Measurements from ENCODE around the gene PITRM1. TPM values are rescaled to one million over a fixed set of nuclear protein-coding genes. Genes with fewer than 3 reads are reported as not detected.

PITRM1 gene
- total and polyA plus RNA-seq, 2 donors (not counting 3 experiments of a cell fraction or from before 2014, with no cell fraction given), result 83.2 to 145 TPM

- no TSS peak for BruUV-seq (replicated peaks)
- H3K79me2 ChIP-seq (ENCODE audit: control insufficient read depth, insufficient read depth, low read length), result peaks cover 77% of the 10 kb centered on the region
- H3K4me3 ChIP-seq (replicated peaks in 1 of 3; ENCODE audit: insufficient read depth in 1 of 3, low read depth in 1 of 3, low read length in 3 of 3), result no peak overlapping the region
- no peaks in the 10 kb centered on the region for H3K9me3 ChIP-seq (replicated peaks; ENCODE audit: control insufficient read depth, insufficient read depth, low read length)
- DNase-seq (ENCODE audit: low read depth, low spot score) (no peak), FAIRE-seq (no peak)
- H3K27ac ChIP-seq (ENCODE audit: insufficient read depth, low read depth, low read length), result peak overlapping the region; percentile 100
- H3K9ac ChIP-seq (replicated peaks; ENCODE audit: extremely low read depth, insufficient read depth, low read length), result no peak overlapping the region
- intact Hi-C loops (cut with micrococcal nuclease) (loop anchor here (10.0 kb wide), 1 partner anchor 1678 kb away; no protein-coding TSS in a partner anchor), dilution Hi-C loops (cut with MboI; ENCODE audit: extremely low pct_ligation_motif_present, low sequenced_read_pairs) (no loop called here)
- ChIA-PET CTCF (interaction anchor here (1.0 to 1.6 kb wide), 2 partner anchors 26 to 37 kb away, joined by 3 read pairs; no protein-coding TSS in a partner anchor), POLR2A (no interaction called here)
- peaks cover 14 to 18% of the 10 kb centered on the region in 2 experiments for H3K36me3 ChIP-seq (ENCODE audit: control insufficient read depth in 2 of 2, extremely low read depth in 1 of 2, insufficient read depth in 2 of 2, low read length in 2 of 2)
- TF ChIP-seq JUN (IDR thresholded peaks at IDR 0.05; ENCODE audit: borderline replicate concordance, insufficient read depth, insufficient read length, low read depth), result no peak
- TF ChIP-seq FOS (IDR thresholded peaks at IDR 0.05; ENCODE audit: borderline replicate concordance, insufficient read depth, low read length), result no peak
- no peak for TF ChIP-seq GATA2 (IDR thresholded peaks at IDR 0.05; ENCODE audit: insufficient read depth, insufficient read length, low read depth, low read length)
- TF ChIP-seq MYC (IDR thresholded peaks at IDR 0.05; ENCODE audit: low read depth, low read length), result no peak
- no peak overlapping the region for H2AFZ ChIP-seq (ENCODE audit: low read depth, low read length)
- H3K9me1 ChIP-seq (replicated peaks; ENCODE audit: control insufficient read depth, extremely low read depth, insufficient read depth, low read length), result no peaks in the 10 kb centered on the region
- peaks cover 49% of the 10 kb centered on the region for H3K4me1 ChIP-seq (ENCODE audit: control insufficient read depth, extremely low read depth, insufficient read depth, low read length)
- H4K20me1 ChIP-seq (replicated peaks; ENCODE audit: control insufficient read depth, extremely low read depth, insufficient read depth, low read length), result no peaks in the 10 kb centered on the region
- H3K27me3 ChIP-seq (ENCODE audit: control insufficient read depth in 2 of 2, insufficient read depth in 2 of 2, low read length in 2 of 2), result no peaks in the 10 kb centered on the region
- H3K4me2 ChIP-seq (ENCODE audit: insufficient read depth, low read length), result no peak overlapping the region
Measured at GRCh38 chr10:3097160-3097559, 75.4 kb downstream of the PITRM1 start.

DNA sequence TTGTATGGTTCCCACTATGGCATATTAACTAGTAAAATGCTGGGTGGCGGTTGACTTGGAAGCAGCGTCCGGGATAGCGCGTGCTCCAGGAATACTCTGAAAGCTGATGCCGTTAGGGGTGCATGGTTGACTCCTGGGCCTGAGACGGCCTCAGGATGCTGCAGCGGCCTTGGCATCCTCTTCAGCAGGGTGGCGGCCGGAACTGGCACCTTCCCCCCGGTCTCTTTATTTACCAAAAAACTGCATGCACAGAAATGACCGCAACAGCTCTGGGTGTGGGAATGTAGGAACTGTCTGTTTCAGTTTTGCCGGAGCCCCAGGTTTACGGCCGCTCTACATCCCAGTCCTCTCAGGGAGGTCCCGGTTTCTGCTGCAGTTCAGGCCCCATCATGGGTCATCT is 76.4 kb downstream of the PITRM1 start:
- peaks cover 78% of the 10 kb centered on the region for H3K79me2 ChIP-seq (ENCODE audit: control insufficient read depth, insufficient read depth, low read length)
- peak overlapping the region; percentile 100 for H3K27ac ChIP-seq (ENCODE audit: insufficient read depth, low read depth, low read length)
- H4K20me1 ChIP-seq (replicated peaks; ENCODE audit: control insufficient read depth, extremely low read depth, insufficient read depth, low read length), result no peaks in the 10 kb centered on the region
- H3K27me3 ChIP-seq (ENCODE audit: control insufficient read depth in 2 of 2, insufficient read depth in 2 of 2, low read length in 2 of 2), result no peaks in the 10 kb centered on the region
- peak overlapping the region; percentile 88 for H3K4me2 ChIP-seq (ENCODE audit: insufficient read depth, low read length)
- TF ChIP-seq POLR2AphosphoS5 (IDR thresholded peaks at IDR 0.05; ENCODE audit: insufficient read depth, low read depth, low read length), result peak; percentile 46
- no peak for TF ChIP-seq MYC (IDR thresholded peaks at IDR 0.05; ENCODE audit: low read depth, low read length)
- POLR2A ChIA-PET, result interaction anchor here (1.3 kb wide), 1 partner anchor 15 kb away, joined by 4 read pairs; no protein-coding TSS in a partner anchor
- dilution Hi-C loops (cut with MboI; ENCODE audit: extremely low pct_ligation_motif_present, low sequenced_read_pairs), result no loop called here
- no peak overlapping the region for H2AFZ ChIP-seq (ENCODE audit: low read depth, low read length)
- BruUV-seq (replicated peaks), result no TSS peak
- peak overlapping the region; percentile 96 for H3K9ac ChIP-seq (replicated peaks; ENCODE audit: extremely low read depth, insufficient read depth, low read length)
- DNase-seq (ENCODE audit: low read depth, low spot score) (no peak), FAIRE-seq (no peak)
- no peaks in the 10 kb centered on the region for H3K9me1 ChIP-seq (replicated peaks; ENCODE audit: control insufficient read depth, extremely low read depth, insufficient read depth, low read length)
- H3K9me3 ChIP-seq (replicated peaks; ENCODE audit: control insufficient read depth, insufficient read depth, low read length), result no peaks in the 10 kb centered on the region
- CTCF ChIA-PET, result interaction anchor here (1.6 to 2.1 kb wide), 3 partner anchors 25 to 36 kb away, joined by 3 to 7 read pairs (median 6); no protein-coding TSS in a partner anchor
- H3K4me1 ChIP-seq (ENCODE audit: control insufficient read depth, extremely low read depth, insufficient read depth, low read length), result peaks cover 59% of the 10 kb centered on the region
- intact Hi-C loops (cut with micrococcal nuclease), result loop anchor here (10.0 kb wide), 1 partner anchor 1679 kb away; no protein-coding TSS in a partner anchor
- H3K36me3 ChIP-seq (ENCODE audit: control insufficient read depth in 2 of 2, extremely low read depth in 1 of 2, insufficient read depth in 2 of 2, low read length in 2 of 2), result peaks cover 10 to 16% of the 10 kb centered on the region in 2 experiments
- H3K4me3 ChIP-seq (replicated peaks in 1 of 3; ENCODE audit: insufficient read depth in 1 of 3, low read depth in 1 of 3, low read length in 3 of 3), result peak overlapping the region in 1 of 3 experiments; percentile 42

Data from endothelial cell of umbilical vein (primary cell).